GM18868 (cell line): ENCODE data around the gene CCDC69.

ENCODE experiments used
- ATAC-seq: cut with Tn5 transposase; IDR thresholded peaks from one replicate; pipeline ENCODE4 v1.9.1; 2021; ENCODE audit warnings: mild to moderate bottlenecking, moderate library complexity; ENCODE audit not compliant: unreplicated experiment

Gene CCDC69

DNA sequence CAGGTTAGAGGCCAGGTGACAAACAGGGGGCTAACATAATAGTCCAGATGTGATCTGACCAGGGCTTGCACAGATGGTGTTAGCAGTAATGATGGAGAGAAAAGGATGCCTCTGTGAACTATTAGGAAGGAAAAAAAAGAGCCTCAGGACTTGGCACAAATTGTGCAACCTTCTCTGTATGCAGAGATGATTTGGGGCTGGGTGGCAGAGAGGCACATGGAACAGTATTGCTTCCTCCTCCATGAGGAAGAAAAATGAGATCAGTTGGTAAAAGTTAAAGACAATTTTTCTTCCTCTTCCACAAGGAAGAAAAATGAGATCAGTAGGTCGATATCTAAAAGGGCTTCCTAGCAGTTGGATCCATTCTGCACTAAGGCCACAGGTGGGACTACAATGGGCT lies 52.4 kb downstream of the CCDC69 start:
- no peak for ATAC-seq

DNA sequence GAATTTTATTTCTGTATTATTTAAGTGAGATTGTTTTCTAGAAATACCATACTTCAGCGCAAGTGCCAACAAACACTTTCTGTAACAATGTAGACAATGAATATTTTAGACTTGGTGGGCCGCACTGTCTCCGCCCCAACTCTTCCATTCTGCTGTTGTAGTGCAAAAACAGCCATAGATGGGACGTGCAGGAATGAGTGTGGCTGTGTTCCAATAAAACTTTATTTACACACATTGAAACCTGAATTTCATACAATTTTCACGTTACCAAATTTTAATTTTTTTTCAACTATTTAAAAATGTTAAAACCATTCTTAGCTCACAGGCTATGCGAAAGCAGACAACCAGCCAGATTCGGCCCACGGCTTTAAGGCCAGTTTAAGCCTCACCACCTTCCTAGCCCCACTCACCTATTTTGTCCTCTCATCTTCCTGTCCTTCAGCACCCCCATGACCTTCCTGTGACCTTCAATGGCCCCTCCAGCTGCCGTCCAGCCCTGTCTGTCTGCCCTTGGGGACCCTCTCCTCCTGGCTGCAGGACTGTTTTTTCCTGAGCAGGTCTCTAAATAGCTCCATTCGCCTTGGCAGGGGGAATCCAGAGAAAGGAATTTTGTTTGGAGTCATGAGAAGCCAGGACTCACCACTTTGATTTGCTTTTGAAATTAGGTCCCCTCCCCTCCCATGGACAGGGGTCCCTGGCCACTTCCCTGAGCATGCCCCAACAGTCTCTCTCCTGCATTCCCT lies 55.1 kb downstream of the CCDC69 start:
- ATAC-seq: no peak

GRCh38 chr5:151167022-151167421 lies 56.9 kb downstream of the CCDC69 start:
- no peak for ATAC-seq

DNA sequence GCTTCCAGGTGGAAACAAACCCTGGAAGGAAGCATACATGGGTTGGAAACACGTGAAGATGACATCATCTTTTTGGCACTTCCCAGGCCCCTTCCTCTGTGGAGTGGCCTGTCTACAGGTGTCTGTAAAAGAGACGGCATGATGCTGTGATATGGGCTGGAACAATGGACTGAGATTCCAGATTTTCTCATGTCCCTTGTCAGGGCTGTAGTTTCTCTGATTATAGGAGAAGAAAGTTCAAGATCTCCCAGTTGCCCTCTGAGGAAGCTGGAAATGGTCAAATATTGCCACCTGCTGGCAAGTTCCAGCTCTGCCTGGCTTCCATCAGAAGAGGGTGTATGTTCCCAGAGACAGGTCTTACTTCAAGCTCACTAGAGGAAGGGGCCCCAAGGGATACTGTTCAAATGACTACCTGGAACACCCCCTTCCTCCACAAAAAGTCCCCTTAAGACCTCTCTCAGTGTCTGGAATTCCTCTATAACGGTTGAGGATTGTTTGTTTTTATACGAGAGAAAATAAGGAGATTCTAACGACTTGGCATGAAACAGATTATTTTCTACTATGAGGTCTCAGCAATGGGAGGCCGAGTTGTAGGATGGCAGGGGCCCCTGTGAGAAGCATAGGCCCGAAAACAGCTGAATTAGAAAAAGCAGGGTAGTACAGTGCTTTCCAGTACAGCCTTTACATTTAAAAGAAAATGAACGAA lies 59.1 kb downstream of the CCDC69 start:
- ATAC-seq: peak; percentile 92

- ATAC-seq: no peak
These were observed 61.1 kb downstream of the CCDC69 start for GRCh38 chr5:151162776-151163175.

- ATAC-seq: no peak
These were observed 64.1 kb downstream of the CCDC69 start for GRCh38 chr5:151159649-151160373.

GRCh38 chr5:151158287-151158661 lies 65.6 kb downstream of the CCDC69 start:
- peak; percentile 31 for ATAC-seq

- peak; percentile 49 for ATAC-seq
These were observed 66.2 kb downstream of the CCDC69 start, which contains the start of gene ANXA6 for GRCh38 chr5:151157426-151158286. ANXA6 (minus strand) TSS chr5:151157779; CDS start chr5:151147901, 9,878 bp downstream.

GRCh38 chr5:151156507-151157420 lies 67.1 kb downstream of the CCDC69 start:
- ATAC-seq: peak; percentile 16

GRCh38 chr5:151155775-151156506 lies 68.0 kb downstream of the CCDC69 start:
- peak; percentile 4 for ATAC-seq

GRCh38 chr5:151154931-151155774 lies 68.7 kb downstream of the CCDC69 start:
- peak; percentile 23 for ATAC-seq

GRCh38 chr5:151153766-151154272 lies 70.1 kb downstream of the CCDC69 start:
- no peak for ATAC-seq

GRCh38 chr5:151153300-151153699 lies 70.6 kb downstream of the CCDC69 start:
- ATAC-seq: no peak

- ATAC-seq: peak; percentile 44
These were observed 72.1 kb downstream of the CCDC69 start for GRCh38 chr5:151151793-151152192.

- no peak for ATAC-seq
These were observed 72.6 kb downstream of the CCDC69 start for GRCh38 chr5:151151263-151151660.

DNA sequence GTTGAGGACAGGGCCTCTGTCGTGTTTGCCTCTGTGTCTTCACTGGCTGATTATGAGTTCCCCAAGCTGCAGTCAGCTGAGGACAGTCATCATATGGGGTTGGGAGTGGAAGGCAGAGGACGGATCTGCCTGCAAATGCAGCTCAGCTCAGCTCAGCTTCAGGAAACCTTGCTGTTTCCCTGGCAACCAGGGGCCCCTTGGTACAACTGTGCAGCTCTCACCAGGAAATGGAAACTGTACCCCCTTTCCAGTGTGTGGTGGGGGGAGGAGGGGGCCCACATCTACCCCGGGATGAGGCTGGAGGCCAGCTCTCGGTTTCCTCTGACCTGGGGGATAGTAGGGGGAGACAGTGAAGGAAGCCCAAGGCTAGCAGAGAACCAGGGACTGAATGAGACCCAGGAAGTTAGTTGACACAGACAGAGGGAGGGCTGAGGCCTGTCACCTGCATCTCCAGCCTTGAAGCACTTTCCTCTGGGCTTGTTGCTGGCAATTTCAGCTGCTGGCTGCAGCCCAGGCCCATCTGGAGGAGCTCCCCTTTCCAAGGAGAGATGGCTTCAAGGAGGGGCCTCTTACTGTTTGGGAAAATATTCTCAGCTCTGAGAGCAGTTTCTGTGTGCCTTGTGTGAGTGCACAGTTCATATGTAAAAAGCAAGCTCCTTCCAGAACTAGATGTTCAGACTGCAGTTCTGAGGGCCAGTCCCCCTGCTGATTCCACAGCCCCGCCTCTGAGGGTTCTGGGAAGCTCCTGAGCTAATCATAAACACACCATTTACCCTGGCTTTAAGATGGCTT lies 73.2 kb downstream of the CCDC69 start:
- ATAC-seq: peak; percentile 57

DNA sequence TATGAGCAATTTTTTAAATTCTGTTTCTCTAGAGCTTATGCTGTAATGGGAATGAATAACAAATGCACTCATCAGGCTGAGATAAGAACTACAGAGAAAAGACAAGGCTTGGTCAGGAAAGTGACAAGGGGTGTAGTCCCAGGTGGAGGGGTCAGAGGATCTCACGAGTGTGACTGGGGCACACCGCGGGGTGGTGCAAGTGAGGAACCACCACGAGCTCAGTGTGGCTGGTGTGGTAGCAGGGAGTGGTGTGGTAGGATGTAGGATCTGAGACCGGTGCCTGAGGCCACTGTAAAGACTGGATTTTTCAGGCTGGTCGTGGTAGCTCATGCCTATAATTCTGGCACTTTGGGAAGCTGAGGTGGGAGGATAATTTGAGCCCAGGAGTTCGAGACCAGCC lies 75.3 kb downstream of the CCDC69 start:
- ATAC-seq: no peak
